NB4 (cell line): ENCODE results near the gene FOXP4.

ENCODE experiments used
- DNase-seq: peaks from one replicate; pipeline ENCODE4 v3.0.0; 2010; ENCODE audit warnings: low read depth
- H3K4me3 ChIP-seq: one replicate; pipeline ENCODE4 v1.5.1; 2011; ENCODE audit warnings: mild to moderate bottlenecking, low read depth, low read length, moderate library complexity
- MYC ChIP-seq: IDR thresholded peaks from 2 replicates; pipeline ENCODE4 v1.6.1; 2011; ENCODE audit warnings: low read depth, low read length
- POLR2A ChIP-seq: IDR thresholded peaks from 2 replicates; pipeline ENCODE4 v1.6.1; 2011; ENCODE audit warnings: mild to moderate bottlenecking; ENCODE audit not compliant: insufficient read length; ENCODE audit errors: extremely low read depth
- TF ChIP-seq, protein P1 (sequence below): IDR thresholded peaks from 2 replicates; pipeline ENCODE4 v1.6.1; 2011; ENCODE audit warnings: low read depth, low read length
- TF ChIP-seq, protein P2 (sequence below): IDR thresholded peaks from one replicate; pipeline ENCODE4 v1.5.1; 2012; ENCODE audit warnings: low read depth, low read length

Gene FOXP4

DNA sequence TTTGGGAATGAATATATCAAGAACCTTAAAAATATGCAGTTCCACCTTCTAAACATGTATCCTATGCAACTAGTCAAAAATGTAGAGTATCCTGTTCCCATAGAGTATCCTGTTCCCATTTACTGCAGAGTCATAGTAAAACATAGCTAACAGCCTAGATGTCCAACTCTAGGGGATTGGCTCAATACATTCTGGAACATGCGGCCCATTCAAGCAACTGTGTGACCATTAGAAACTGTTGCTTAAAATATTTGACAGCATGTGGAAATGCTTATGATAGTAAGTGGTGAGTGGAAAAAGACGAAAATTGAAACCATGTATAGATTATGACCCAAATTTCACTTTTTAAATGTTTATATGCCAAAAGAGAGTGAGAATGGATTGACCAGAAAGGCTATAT lies 11.2 kb downstream of the FOXP4 start:
- no peak overlapping the region for H3K4me3 ChIP-seq
- no peak for TF ChIP-seq MYC
- no peak for TF ChIP-seq POLR2A
- TF ChIP-seq, protein P1, sequence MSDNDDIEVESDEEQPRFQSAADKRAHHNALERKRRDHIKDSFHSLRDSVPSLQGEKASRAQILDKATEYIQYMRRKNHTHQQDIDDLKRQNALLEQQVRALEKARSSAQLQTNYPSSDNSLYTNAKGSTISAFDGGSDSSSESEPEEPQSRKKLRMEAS, result no peak
- TF ChIP-seq, protein P2, sequence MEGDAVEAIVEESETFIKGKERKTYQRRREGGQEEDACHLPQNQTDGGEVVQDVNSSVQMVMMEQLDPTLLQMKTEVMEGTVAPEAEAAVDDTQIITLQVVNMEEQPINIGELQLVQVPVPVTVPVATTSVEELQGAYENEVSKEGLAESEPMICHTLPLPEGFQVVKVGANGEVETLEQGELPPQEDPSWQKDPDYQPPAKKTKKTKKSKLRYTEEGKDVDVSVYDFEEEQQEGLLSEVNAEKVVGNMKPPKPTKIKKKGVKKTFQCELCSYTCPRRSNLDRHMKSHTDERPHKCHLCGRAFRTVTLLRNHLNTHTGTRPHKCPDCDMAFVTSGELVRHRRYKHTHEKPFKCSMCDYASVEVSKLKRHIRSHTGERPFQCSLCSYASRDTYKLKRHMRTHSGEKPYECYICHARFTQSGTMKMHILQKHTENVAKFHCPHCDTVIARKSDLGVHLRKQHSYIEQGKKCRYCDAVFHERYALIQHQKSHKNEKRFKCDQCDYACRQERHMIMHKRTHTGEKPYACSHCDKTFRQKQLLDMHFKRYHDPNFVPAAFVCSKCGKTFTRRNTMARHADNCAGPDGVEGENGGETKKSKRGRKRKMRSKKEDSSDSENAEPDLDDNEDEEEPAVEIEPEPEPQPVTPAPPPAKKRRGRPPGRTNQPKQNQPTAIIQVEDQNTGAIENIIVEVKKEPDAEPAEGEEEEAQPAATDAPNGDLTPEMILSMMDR, result no peak
- DNase-seq, result no peak

DNA sequence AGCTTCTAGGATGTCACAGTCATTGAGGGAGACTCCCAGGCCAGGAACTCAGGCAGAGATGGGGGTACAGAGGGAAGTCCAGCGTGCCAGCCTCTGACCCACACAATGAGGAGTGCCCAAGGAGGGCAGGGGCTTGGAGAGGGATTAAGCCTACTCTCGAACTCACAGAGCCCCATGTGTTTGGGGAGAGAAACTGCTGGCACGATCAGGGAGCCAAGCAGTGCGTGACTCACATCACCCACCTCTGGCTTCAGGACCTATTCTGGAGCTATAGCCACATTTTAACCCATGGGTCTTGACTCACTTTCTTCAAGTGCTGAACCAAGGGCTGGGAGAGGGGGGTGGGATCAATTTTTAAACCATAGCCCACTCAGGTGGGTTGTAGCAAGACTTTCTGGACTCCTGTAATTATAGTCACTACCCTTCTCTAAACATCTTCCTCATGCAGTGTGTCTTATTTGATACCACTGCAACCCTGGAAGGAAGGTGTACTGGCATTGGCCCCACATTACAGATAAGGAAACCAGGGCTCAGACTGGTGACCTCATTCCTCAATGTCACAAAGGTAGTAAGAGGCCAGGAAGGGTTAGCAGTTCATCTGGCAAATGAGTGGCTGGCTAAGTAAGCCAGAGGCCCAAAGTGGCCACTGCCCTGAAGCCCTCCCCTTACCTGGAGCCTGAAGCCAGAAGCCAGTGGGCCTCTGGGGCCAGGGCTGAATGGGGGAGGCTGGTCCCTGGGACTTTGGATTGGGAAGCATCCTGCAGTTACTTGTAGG lies 12.0 kb downstream of the FOXP4 start:
- no peak for DNase-seq
- H3K4me3 ChIP-seq, result no peak overlapping the region
- TF ChIP-seq, protein P1, result no peak
- TF ChIP-seq, protein P2, result no peak
- no peak for TF ChIP-seq MYC
- no peak for TF ChIP-seq POLR2A

DNA sequence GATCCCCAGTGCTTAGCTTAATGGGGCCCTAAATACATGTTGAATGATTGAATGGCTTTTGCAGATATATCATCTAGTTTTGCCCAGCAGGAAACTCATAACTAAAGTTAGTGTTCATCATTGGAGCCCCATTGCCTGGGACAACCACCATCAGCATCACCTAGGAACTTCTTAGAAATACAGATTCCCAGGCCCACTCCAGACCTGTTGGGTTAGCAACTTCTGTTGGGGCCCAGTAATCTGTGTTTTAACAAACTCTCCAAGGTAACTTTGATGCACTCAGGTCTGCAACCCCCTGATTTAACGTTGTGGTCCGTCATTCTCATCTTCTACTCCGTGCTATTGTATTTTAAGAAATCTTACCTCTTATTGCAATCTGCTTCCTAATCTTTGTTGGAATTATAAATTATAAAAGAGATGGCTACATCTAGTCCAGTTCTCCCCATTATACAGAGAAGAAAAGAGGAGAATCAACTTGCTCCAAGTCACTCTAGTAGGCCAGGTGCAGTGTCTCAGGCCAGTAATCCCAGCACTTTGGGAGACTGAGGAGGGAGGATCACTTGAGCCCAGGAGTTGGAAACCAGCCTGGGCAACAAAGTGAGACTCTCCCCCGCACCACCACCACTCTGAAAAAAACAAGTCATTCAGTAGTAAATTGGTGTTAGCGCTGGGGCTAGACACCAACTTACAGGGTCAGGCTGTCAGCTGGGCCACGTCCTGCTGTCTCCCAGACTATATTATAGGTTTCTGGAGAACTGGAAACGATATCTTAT lies 13.7 kb downstream of the FOXP4 start:
- DNase-seq, result no peak
- H3K4me3 ChIP-seq, result peak overlapping the region; percentile 67
- TF ChIP-seq, protein P2, result no peak
- TF ChIP-seq, protein P1, result no peak
- TF ChIP-seq POLR2A (no peak), MYC (no peak)

DNA sequence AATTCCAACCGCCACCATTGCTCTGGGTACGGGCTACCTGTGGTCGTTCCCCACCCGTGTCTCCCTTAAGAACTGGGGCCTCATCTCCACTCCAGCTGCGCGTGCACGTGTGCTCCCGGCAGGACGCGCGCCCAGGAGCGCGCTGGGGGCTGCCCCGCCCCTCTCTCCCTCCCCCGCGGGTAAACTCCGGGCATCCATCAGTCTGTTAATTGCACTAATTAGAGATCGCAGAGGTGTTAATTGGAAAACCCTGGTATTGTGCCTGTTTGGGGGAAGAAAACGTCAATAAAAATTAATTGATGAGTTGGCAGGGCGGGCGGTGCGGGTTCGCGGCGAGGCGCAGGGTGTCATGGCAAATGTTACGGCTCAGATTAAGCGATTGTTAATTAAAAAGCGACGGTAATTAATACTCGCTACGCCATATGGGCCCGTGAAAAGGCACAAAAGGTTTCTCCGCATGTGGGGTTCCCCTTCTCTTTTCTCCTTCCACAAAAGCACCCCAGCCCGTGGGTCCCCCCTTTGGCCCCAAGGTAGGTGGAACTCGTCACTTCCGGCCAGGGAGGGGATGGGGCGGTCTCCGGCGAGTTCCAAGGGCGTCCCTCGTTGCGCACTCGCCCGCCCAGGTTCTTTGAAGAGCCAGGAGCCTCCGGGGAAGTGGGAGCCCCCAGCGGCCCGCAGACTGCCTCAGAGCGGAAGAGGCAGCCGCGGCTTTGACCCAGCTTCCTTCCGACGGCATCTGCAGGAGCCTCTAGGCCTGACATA lies 14.4 kb downstream of the FOXP4 start:
- peak overlapping the region; percentile 67 for H3K4me3 ChIP-seq
- DNase-seq, result peak; percentile 90
- no peak for TF ChIP-seq POLR2A

DNA sequence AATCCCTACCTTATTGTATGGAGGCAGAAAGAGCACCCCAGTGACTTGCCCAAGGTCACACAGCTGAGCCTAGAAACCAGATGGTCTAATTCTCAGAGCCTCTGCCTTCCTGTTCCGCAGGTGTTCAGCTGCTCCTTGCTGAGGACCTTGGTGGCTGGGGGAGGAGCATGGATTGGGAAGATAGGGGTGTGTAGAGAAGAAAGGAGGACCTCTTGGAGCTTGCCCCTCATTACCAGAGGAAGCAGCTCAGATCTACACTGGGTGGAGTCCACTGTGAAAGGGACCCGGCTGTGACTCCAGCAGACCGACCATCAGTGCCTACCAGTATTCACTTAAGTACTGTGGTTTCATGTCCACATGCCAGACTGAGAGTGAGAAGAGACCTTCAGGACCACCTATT lies 15.2 kb downstream of the FOXP4 start:
- no peak for DNase-seq
- H3K4me3 ChIP-seq, result no peak overlapping the region
- TF ChIP-seq MYC (no peak), POLR2A (no peak)
- TF ChIP-seq, protein P1, result no peak
- TF ChIP-seq, protein P2, result no peak
